Measurements from ENCODE around the gene DARS1. TPM values are rescaled to one million over a fixed set of nuclear protein-coding genes. Genes with fewer than 3 reads are reported as not detected.

DARS1 gene
- total and polyA plus RNA-seq, 8 donors = 39.1 to 244 (median 62.1) TPM

DNA sequence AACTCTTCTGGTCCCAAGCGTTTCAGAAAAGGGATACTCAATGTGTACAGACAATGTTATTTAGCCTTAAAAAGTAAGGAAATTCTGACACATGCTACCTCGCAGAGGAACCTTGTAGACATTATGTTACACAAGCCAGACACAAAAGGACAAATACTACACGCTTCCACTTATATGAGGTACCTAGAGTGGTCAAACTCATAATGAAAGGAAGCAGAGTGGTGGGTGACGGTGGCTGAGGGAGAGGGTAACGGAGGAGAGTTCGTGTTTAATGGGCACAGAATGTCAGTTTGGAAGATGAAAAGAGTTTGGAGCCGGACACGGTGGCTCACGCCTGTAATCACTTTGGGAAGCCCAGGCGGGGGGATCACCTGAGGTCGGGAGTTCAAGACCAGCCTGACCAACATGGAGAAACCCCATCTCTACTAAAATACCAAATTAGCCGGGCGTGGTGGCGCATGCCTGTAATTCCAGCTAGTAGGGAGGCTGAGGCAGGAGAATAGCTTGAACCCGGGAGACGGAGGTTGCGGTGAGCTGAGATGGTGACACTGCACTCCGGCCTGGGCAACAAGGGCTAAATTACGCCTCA is 110.6 kb downstream of the DARS1 start:
- Histone ChIP-seq H3K4me1 (peaks cover 0 to 30% (median 20%) of the 10 kb centered on the region in 4 donors), H3K4me3 (peak overlapping the region in 3 of 4 donors; percentile 76 to 93 (median 86)), H3K27me3 (no peaks in the 10 kb centered on the region), H3K9me3 (no peaks in the 10 kb centered on the region), H3K27ac (peak overlapping the region in 1 of 5 donors; percentile 93), H3K36me3 (peaks cover 10 to 30% (median 23%) of the 10 kb centered on the region in 4 donors)
- intact Hi-C loops (cut with DNase I; ENCODE audit: low total_unique reads) = loop anchor here (10.0 kb wide), 1 partner anchor 140 kb away; no protein-coding TSS in a partner anchor
- no peak for DNase-seq
- 64 to 74% (median 70%) methylated on average over 19 of the region's 19 CpGs for WGBS, 5 donors
- TF ChIP-seq POLR2A (IDR thresholded peaks at IDR 0.05) (no peak), POLR2AphosphoS5 (IDR thresholded peaks at IDR 0.05) (no peak), EP300 (IDR thresholded peaks at IDR 0.05) (no peak)
- TF ChIP-seq, protein P1, sequence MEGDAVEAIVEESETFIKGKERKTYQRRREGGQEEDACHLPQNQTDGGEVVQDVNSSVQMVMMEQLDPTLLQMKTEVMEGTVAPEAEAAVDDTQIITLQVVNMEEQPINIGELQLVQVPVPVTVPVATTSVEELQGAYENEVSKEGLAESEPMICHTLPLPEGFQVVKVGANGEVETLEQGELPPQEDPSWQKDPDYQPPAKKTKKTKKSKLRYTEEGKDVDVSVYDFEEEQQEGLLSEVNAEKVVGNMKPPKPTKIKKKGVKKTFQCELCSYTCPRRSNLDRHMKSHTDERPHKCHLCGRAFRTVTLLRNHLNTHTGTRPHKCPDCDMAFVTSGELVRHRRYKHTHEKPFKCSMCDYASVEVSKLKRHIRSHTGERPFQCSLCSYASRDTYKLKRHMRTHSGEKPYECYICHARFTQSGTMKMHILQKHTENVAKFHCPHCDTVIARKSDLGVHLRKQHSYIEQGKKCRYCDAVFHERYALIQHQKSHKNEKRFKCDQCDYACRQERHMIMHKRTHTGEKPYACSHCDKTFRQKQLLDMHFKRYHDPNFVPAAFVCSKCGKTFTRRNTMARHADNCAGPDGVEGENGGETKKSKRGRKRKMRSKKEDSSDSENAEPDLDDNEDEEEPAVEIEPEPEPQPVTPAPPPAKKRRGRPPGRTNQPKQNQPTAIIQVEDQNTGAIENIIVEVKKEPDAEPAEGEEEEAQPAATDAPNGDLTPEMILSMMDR (IDR thresholded peaks at IDR 0.05) = no peak

DNA sequence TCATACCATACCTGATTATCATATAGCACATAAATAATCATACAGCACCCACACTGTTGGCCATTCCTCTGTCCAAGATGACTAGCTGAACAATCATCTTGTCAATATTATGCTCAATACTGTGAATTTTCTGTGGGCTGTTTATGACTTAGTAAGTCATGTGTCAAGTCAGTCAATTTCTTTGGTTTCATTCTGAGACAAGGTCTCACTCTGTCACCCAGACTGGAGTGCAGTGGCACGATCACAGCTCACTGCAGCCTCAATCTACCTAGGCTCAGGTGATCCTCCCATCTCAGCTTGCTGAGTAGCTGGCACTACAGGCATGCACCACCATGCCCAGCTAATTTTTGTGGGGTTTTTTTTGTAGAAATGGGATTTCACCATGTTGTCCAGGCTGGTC is 114.9 kb downstream of the DARS1 start:
- intact Hi-C loops (cut with DNase I; ENCODE audit: low total_unique reads) = loop anchor here (10.0 kb wide), 1 partner anchor 136 kb away; no protein-coding TSS in a partner anchor
- H3K36me3 ChIP-seq = peaks cover 18 to 69% (median 64%) of the 10 kb centered on the region in 4 donors
- 25 to 96% (median 87%) methylated on average over 1 of the region's 1 CpG for WGBS, 5 donors

DNA sequence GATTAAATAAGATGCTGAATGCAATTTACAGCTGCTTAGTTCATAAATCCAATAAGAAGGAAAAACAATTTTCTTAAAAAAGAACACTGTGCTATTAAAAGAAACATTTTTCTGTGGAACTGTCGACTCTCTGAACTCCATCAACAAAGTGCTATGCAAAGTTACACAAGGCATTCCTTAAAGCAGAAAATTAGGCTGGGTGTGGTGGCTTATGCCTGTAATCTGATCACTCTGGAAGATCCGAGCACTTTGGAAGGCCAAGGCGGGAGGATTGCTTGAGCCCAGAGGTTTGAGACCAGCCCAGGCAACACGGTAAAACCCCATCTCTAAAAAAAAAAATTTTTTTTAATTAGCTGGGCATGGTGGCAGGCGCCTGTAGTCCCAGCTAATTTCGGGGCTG is 122.2 kb downstream of the DARS1 start:
- Histone ChIP-seq H3K27me3 (no peaks in the 10 kb centered on the region), H3K4me1 (no peaks in the 10 kb centered on the region), H3K27ac (no peak overlapping the region), H3K36me3 (peaks cover 21 to 97% (median 93%) of the 10 kb centered on the region in 4 donors), H3K9me3 (no peaks in the 10 kb centered on the region), H3K4me3 (no peak overlapping the region)
- 81 to 88% (median 82%) methylated on average over 6 of the region's 6 CpGs for WGBS, 5 donors
- DNase-seq = no peak
- TF ChIP-seq POLR2AphosphoS5 (IDR thresholded peaks at IDR 0.05) (no peak), EP300 (IDR thresholded peaks at IDR 0.05) (no peak), POLR2A (IDR thresholded peaks at IDR 0.05) (no peak)
- TF ChIP-seq, protein P1 (IDR thresholded peaks at IDR 0.05) = no peak
- intact Hi-C loops (cut with DNase I; ENCODE audit: low total_unique reads) = no loop called here

More for the DNA sequence above, 114.9 kb downstream of the DARS1 start:
- Histone ChIP-seq H3K4me3 (no peak overlapping the region), H3K27ac (no peak overlapping the region), H3K4me1 (peaks cover 0 to 24% (median 10%) of the 10 kb centered on the region in 4 donors), H3K9me3 (no peaks in the 10 kb centered on the region), H3K27me3 (no peaks in the 10 kb centered on the region)
- no peak for TF ChIP-seq POLR2A (IDR thresholded peaks at IDR 0.05)
- no peak for TF ChIP-seq EP300 (IDR thresholded peaks at IDR 0.05)
- no peak for TF ChIP-seq POLR2AphosphoS5 (IDR thresholded peaks at IDR 0.05)
- TF ChIP-seq, protein P1 (IDR thresholded peaks at IDR 0.05) = no peak
- no peak for DNase-seq

DNA sequence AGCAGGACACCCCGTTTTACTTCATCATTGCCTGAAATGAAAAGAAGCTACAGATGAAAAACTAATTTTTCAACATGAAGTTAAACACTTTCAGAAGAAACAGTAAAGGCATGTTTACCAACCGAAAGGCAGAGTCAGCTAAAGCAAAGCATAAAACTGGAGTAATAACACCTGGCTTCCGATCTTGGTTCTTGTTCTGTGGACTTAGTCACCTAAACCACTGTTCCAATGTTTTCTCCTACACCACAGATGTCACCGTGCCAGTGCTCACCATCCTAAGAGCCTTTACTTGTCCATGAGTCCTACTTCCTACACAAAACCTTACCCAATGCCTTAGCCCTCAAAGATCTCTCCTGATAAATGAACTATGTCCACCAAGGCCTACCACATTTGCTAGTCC is 122.7 kb downstream of the DARS1 start:
- no peaks in the 10 kb centered on the region for H3K9me3 ChIP-seq
- WGBS, 5 donors = 80 to 88% (median 82%) methylated on average over 4 of the region's 4 CpGs
- peaks cover 17 to 97% (median 93%) of the 10 kb centered on the region in 4 donors for H3K36me3 ChIP-seq
- no peaks in the 10 kb centered on the region for H3K4me1 ChIP-seq
- TF ChIP-seq EP300 (IDR thresholded peaks at IDR 0.05) = no peak
- no peak for TF ChIP-seq POLR2A (IDR thresholded peaks at IDR 0.05)
- TF ChIP-seq, protein P1 (IDR thresholded peaks at IDR 0.05) = no peak
- TF ChIP-seq POLR2AphosphoS5 (IDR thresholded peaks at IDR 0.05) = no peak
- H3K27me3 ChIP-seq = no peaks in the 10 kb centered on the region
- intact Hi-C loops (cut with DNase I; ENCODE audit: low total_unique reads) = no loop called here
- no peak for DNase-seq
- no peak overlapping the region for H3K27ac ChIP-seq
- no peak overlapping the region for H3K4me3 ChIP-seq

Other genes starting within 250 kb of the DARS1 start
- 100 to 1,000 TPM in 2 of 5 donors, 10 to 100 TPM in 3; 18.8 to 296 (median 79.3) TPM for gene UBXN4, start 243.8 kb downstream of the DARS1 start, total RNA-seq
- 10 to 100 TPM; 25.6 to 39.9 (median 32.8) TPM for gene UBXN4, start 243.8 kb downstream of the DARS1 start, polyA plus RNA-seq
- 10 to 100 TPM in 1 of 5 donors, under 1 TPM in 1, not detected in 3; 0.58 to 12.3 TPM for gene LCT, start 148.4 kb downstream of the DARS1 start, total RNA-seq
- gene LCT, start 148.4 kb downstream of the DARS1 start, polyA plus RNA-seq = not detected
- gene MCM6, start 109.2 kb downstream of the DARS1 start, total RNA-seq = 10 to 100 TPM in 3 of 5 donors, 1 to 10 TPM in 2; 1.8 to 41.1 (median 14.6) TPM
- 1 to 10 TPM; 6.0 to 9.9 (median 7.2) TPM for gene MCM6, start 109.2 kb downstream of the DARS1 start, polyA plus RNA-seq
- gene CXCR4, start 132.5 kb upstream of the DARS1 start, total RNA-seq = 10 to 100 TPM in 2 of 5 donors, 1 to 10 TPM in 2, not detected in 1; 1.2 to 42.6 (median 12.5) TPM
- gene CXCR4, start 132.5 kb upstream of the DARS1 start, polyA plus RNA-seq = 10 to 100 TPM in 2 of 3 donors, 1 to 10 TPM in 1; 9.3 to 20.6 (median 15.9) TPM